NOMO-1 (cell line): Measurements from ENCODE around the gene EXOC3.
"Not testable (repeated sequence)": the region's sequence is repeated elsewhere in the genome, so short reads cannot be mapped to it uniquely, and the experiment has no call there.

Experiments used
- DNase-seq, 2 experiments: peaks; one replicate each; lab custom pipeline; 2025; ENCODE audit not compliant: unreplicated experiment in 2 of 2; lab: John Stamatoyannopoulos, UW

EXOC3 gene

GRCh38 chr5:470961-471749 is 28.2 kb downstream of the EXOC3 start:
- no peak for DNase-seq

GRCh38 chr5:471750-472058 is 28.7 kb downstream of the EXOC3 start:
- peak in 1 of 2 experiments; percentile 67 for DNase-seq

- peak in 1 of 2 experiments; percentile 34 for DNase-seq
Measured at GRCh38 chr5:472076-472655, 29.2 kb downstream of the EXOC3 start.

- DNase-seq: peak; percentile 94 to 97
Measured at GRCh38 chr5:472656-473550, 29.9 kb downstream of the EXOC3 start.

- peak; percentile 55 to 56 for DNase-seq
Measured at GRCh38 chr5:473551-474192, 30.7 kb downstream of the EXOC3 start.

- DNase-seq: not testable (repeated sequence)
Measured at GRCh38 chr5:474232-474839, 31.4 kb downstream of the EXOC3 start.

GRCh38 chr5:474840-475661 is 32.1 kb downstream of the EXOC3 start:
- DNase-seq: no peak

GRCh38 chr5:475704-476101 is 32.7 kb downstream of the EXOC3 start:
- DNase-seq: no peak

GRCh38 chr5:476102-476813 is 33.3 kb downstream of the EXOC3 start:
- no peak for DNase-seq

- no peak for DNase-seq
Measured at GRCh38 chr5:476814-477175, 33.8 kb downstream of the EXOC3 start.

GRCh38 chr5:477247-477646 is 34.3 kb downstream of the EXOC3 start:
- DNase-seq: no peak

- DNase-seq: no peak
Measured at GRCh38 chr5:477871-478270, 34.9 kb downstream of the EXOC3 start.

GRCh38 chr5:478369-478981 is 35.5 kb downstream of the EXOC3 start:
- DNase-seq: no peak

- no peak for DNase-seq
Measured at GRCh38 chr5:478982-479535, 36.1 kb downstream of the EXOC3 start.

- no peak for DNase-seq
Measured at GRCh38 chr5:479566-480319, 36.8 kb downstream of the EXOC3 start.

- DNase-seq: no peak
Measured at GRCh38 chr5:481347-481746, 38.4 kb downstream of the EXOC3 start.

GRCh38 chr5:482021-482420 is 39.0 kb downstream of the EXOC3 start:
- peak in 1 of 2 experiments; percentile 28 for DNase-seq

GRCh38 chr5:482506-482905 is 39.5 kb downstream of the EXOC3 start:
- no peak for DNase-seq
